ENCODE data around the gene DISC1. TPM values are rescaled to one million over a fixed set of nuclear protein-coding genes. Genes with fewer than 3 reads are reported as not detected.

Gene DISC1
- total and polyA plus RNA-seq, 7 experiments from 2014 or later = 7.8 to 33.8 (median 17.1) TPM

- ATAC-seq = no peak
- Mint-ChIP-seq H3K4me1 (peaks cover 0 to 7% (median 0%) of the 10 kb centered on the region in 7 donors), H3K36me3 (peaks cover 3 to 52% (median 32%) of the 10 kb centered on the region in 5 donors), H3K27ac (no peak overlapping the region), H3K9me3 (no peaks in the 10 kb centered on the region), H3K27me3 (no peaks in the 10 kb centered on the region), H3K4me3 (no peak overlapping the region)
- intact Hi-C loops (cut with micrococcal nuclease) = no loop called here
- Histone ChIP-seq H3K27ac (ENCODE audit: low read depth, low read length) (no peak overlapping the region), H3K9me3 (ENCODE audit: control insufficient read depth in 2 of 3, low read length in 3 of 3) (no peaks in the 10 kb centered on the region), H3K4me3 (ENCODE audit: low read length) (no peak overlapping the region), H3K36me3 (ENCODE audit: control insufficient read depth in 2 of 3, insufficient read depth in 3 of 3, low read length in 3 of 3) (peaks cover 0 to 10% (median 0%) of the 10 kb centered on the region in 3 experiments), H3K4me1 (ENCODE audit: control insufficient read depth in 2 of 2, insufficient read depth in 2 of 2, low read length in 2 of 2) (no peaks in the 10 kb centered on the region), H3K27me3 (ENCODE audit: control insufficient read depth in 2 of 2, insufficient read depth in 2 of 2, low read length in 2 of 2) (no peaks in the 10 kb centered on the region)
- CTCF ChIA-PET = no interaction called here
- no peak for DNase-seq
- POLR2A ChIA-PET = no interaction called here
Observed at GRCh38 chr1:231826566-231826965, 200.0 kb downstream of the DISC1 start.

GRCh38 chr1:231827337-231828105 lies 200.9 kb downstream of the DISC1 start:
- Mint-ChIP-seq H3K4me1 (peaks cover 0 to 9% (median 0%) of the 10 kb centered on the region in 7 donors), H3K27me3 (no peaks in the 10 kb centered on the region), H3K4me3 (no peak overlapping the region), H3K27ac (no peak overlapping the region), H3K36me3 (peaks cover 3 to 46% (median 30%) of the 10 kb centered on the region in 5 donors), H3K9me3 (no peaks in the 10 kb centered on the region)
- ChIA-PET POLR2A (no interaction called here), CTCF (no interaction called here)
- Histone ChIP-seq H3K4me1 (ENCODE audit: control insufficient read depth in 2 of 2, insufficient read depth in 2 of 2, low read length in 2 of 2) (no peaks in the 10 kb centered on the region), H3K27me3 (ENCODE audit: control insufficient read depth in 2 of 2, insufficient read depth in 2 of 2, low read length in 2 of 2) (no peaks in the 10 kb centered on the region), H3K4me3 (ENCODE audit: low read length) (no peak overlapping the region), H3K36me3 (ENCODE audit: control insufficient read depth in 2 of 3, insufficient read depth in 3 of 3, low read length in 3 of 3) (peaks cover 0 to 10% (median 0%) of the 10 kb centered on the region in 3 experiments), H3K27ac (ENCODE audit: low read depth, low read length) (no peak overlapping the region), H3K9me3 (ENCODE audit: control insufficient read depth in 2 of 3, low read length in 3 of 3) (no peaks in the 10 kb centered on the region)
- DNase-seq (no peak), ATAC-seq (no peak)
- intact Hi-C loops (cut with micrococcal nuclease) = no loop called here

- DNase-seq (no peak), ATAC-seq (no peak)
- no peak overlapping the region for H3K27ac ChIP-seq (ENCODE audit: low read depth, low read length)
- peaks cover 0 to 10% (median 0%) of the 10 kb centered on the region in 3 experiments for H3K36me3 ChIP-seq (ENCODE audit: control insufficient read depth in 2 of 3, insufficient read depth in 3 of 3, low read length in 3 of 3)
- Mint-ChIP-seq H3K9me3 (no peaks in the 10 kb centered on the region), H3K4me3 (no peak overlapping the region), H3K27me3 (no peaks in the 10 kb centered on the region), H3K27ac (no peak overlapping the region), H3K4me1 (peaks cover 0 to 9% (median 0%) of the 10 kb centered on the region in 7 donors), H3K36me3 (peaks cover 3 to 37% (median 22%) of the 10 kb centered on the region in 5 donors)
- ChIA-PET CTCF (no interaction called here), POLR2A (no interaction called here)
- H3K9me3 ChIP-seq (ENCODE audit: control insufficient read depth in 2 of 3, low read length in 3 of 3) = no peaks in the 10 kb centered on the region
- intact Hi-C loops (cut with micrococcal nuclease) = no loop called here
- no peak overlapping the region for H3K4me3 ChIP-seq (ENCODE audit: low read length)
- no peaks in the 10 kb centered on the region for H3K4me1 ChIP-seq (ENCODE audit: control insufficient read depth in 2 of 2, insufficient read depth in 2 of 2, low read length in 2 of 2)
- no peaks in the 10 kb centered on the region for H3K27me3 ChIP-seq (ENCODE audit: control insufficient read depth in 2 of 2, insufficient read depth in 2 of 2, low read length in 2 of 2)
Observed at GRCh38 chr1:231828182-231828920, 201.8 kb downstream of the DISC1 start.

GRCh38 chr1:231829332-231829731 lies 202.7 kb downstream of the DISC1 start:
- POLR2A ChIA-PET = no interaction called here
- DNase-seq (no peak), ATAC-seq (no peak)
- no peaks in the 10 kb centered on the region for H3K9me3 Mint-ChIP-seq
- CTCF ChIA-PET = no interaction called here
- no peak overlapping the region for H3K27ac Mint-ChIP-seq
- intact Hi-C loops (cut with micrococcal nuclease) = no loop called here
- Histone ChIP-seq H3K4me3 (ENCODE audit: low read length) (no peak overlapping the region), H3K4me1 (ENCODE audit: control insufficient read depth in 2 of 2, insufficient read depth in 2 of 2, low read length in 2 of 2) (no peaks in the 10 kb centered on the region), H3K9me3 (ENCODE audit: control insufficient read depth in 2 of 3, low read length in 3 of 3) (no peaks in the 10 kb centered on the region), H3K36me3 (ENCODE audit: control insufficient read depth in 2 of 3, insufficient read depth in 3 of 3, low read length in 3 of 3) (peaks cover 0 to 10% (median 0%) of the 10 kb centered on the region in 3 experiments), H3K27me3 (ENCODE audit: control insufficient read depth in 2 of 2, insufficient read depth in 2 of 2, low read length in 2 of 2) (no peaks in the 10 kb centered on the region), H3K27ac (ENCODE audit: low read depth, low read length) (no peak overlapping the region)
- no peak overlapping the region for H3K4me3 Mint-ChIP-seq
- H3K4me1 Mint-ChIP-seq = peaks cover 0 to 13% (median 0%) of the 10 kb centered on the region in 7 donors
- H3K36me3 Mint-ChIP-seq = peaks cover 3 to 39% (median 22%) of the 10 kb centered on the region in 5 donors
- no peaks in the 10 kb centered on the region for H3K27me3 Mint-ChIP-seq

- no peaks in the 10 kb centered on the region for H3K4me1 ChIP-seq (ENCODE audit: control insufficient read depth in 2 of 2, insufficient read depth in 2 of 2, low read length in 2 of 2)
- no peak for ATAC-seq
- Mint-ChIP-seq H3K9me3 (no peaks in the 10 kb centered on the region), H3K4me3 (no peak overlapping the region), H3K4me1 (peaks cover 0 to 14% (median 3%) of the 10 kb centered on the region in 7 donors), H3K27ac (no peak overlapping the region), H3K36me3 (peaks cover 0 to 43% (median 11%) of the 10 kb centered on the region in 5 donors), H3K27me3 (no peaks in the 10 kb centered on the region)
- H3K36me3 ChIP-seq (ENCODE audit: control insufficient read depth in 2 of 3, insufficient read depth in 3 of 3, low read length in 3 of 3) = no peaks in the 10 kb centered on the region
- intact Hi-C loops (cut with micrococcal nuclease) = no loop called here
- H3K9me3 ChIP-seq (ENCODE audit: control insufficient read depth in 2 of 3, low read length in 3 of 3) = no peaks in the 10 kb centered on the region
- H3K4me3 ChIP-seq (ENCODE audit: low read length) = no peak overlapping the region
- POLR2A ChIA-PET = no interaction called here
- H3K27ac ChIP-seq (ENCODE audit: low read depth, low read length) = no peak overlapping the region
- H3K27me3 ChIP-seq (ENCODE audit: control insufficient read depth in 2 of 2, insufficient read depth in 2 of 2, low read length in 2 of 2) = no peaks in the 10 kb centered on the region
- DNase-seq = no peak
- CTCF ChIA-PET = no interaction called here
Observed at GRCh38 chr1:231836227-231836893, 209.8 kb downstream of the DISC1 start.

- CTCF ChIA-PET = no interaction called here
- Histone ChIP-seq H3K27me3 (ENCODE audit: control insufficient read depth in 2 of 2, insufficient read depth in 2 of 2, low read length in 2 of 2) (no peaks in the 10 kb centered on the region), H3K4me3 (ENCODE audit: low read length) (no peak overlapping the region), H3K9me3 (ENCODE audit: control insufficient read depth in 2 of 3, low read length in 3 of 3) (no peaks in the 10 kb centered on the region), H3K4me1 (ENCODE audit: control insufficient read depth in 2 of 2, insufficient read depth in 2 of 2, low read length in 2 of 2) (no peaks in the 10 kb centered on the region), H3K36me3 (ENCODE audit: control insufficient read depth in 2 of 3, insufficient read depth in 3 of 3, low read length in 3 of 3) (no peaks in the 10 kb centered on the region), H3K27ac (ENCODE audit: low read depth, low read length) (no peak overlapping the region)
- POLR2A ChIA-PET = no interaction called here
- Mint-ChIP-seq H3K27ac (no peak overlapping the region), H3K4me1 (peaks cover 0 to 17% (median 12%) of the 10 kb centered on the region in 7 donors), H3K9me3 (no peaks in the 10 kb centered on the region), H3K36me3 (peaks cover 0 to 48% (median 11%) of the 10 kb centered on the region in 5 donors), H3K27me3 (no peaks in the 10 kb centered on the region), H3K4me3 (no peak overlapping the region)
- ATAC-seq = no peak
- intact Hi-C loops (cut with micrococcal nuclease) = no loop called here
- no peak for DNase-seq
Observed at GRCh38 chr1:231838521-231838920, 211.9 kb downstream of the DISC1 start.
